GM12892 (cell line): ENCODE measurements around the gene COL26A1.

Experiments
- DNase-seq: peaks from one replicate; pipeline ENCODE4 v3.0.0; 2011; ENCODE audit not compliant: insufficient read length
- FAIRE-seq: peaks from 2 replicates; lab custom pipeline; 2011; peaks lifted over from hg19 to GRCh38; lab: Jason Lieb, UNC
- POLR2A ChIP-seq: IDR thresholded peaks from 2 replicates; pipeline ENCODE4 v1.6.1; 2011; ENCODE audit warnings: low read depth, low read length, control low read depth
- POLR2AphosphoS5 ChIP-seq: IDR thresholded peaks from 2 replicates; pipeline ENCODE4 v1.6.1; 2011; ENCODE audit warnings: low read depth, low read length, control low read depth
- TAF1 ChIP-seq: IDR thresholded peaks from 2 replicates; pipeline ENCODE4 v1.6.1; 2011; ENCODE audit warnings: low read depth, mild to moderate bottlenecking, control low read depth, low read length, borderline replicate concordance

The COL26A1 gene

DNA sequence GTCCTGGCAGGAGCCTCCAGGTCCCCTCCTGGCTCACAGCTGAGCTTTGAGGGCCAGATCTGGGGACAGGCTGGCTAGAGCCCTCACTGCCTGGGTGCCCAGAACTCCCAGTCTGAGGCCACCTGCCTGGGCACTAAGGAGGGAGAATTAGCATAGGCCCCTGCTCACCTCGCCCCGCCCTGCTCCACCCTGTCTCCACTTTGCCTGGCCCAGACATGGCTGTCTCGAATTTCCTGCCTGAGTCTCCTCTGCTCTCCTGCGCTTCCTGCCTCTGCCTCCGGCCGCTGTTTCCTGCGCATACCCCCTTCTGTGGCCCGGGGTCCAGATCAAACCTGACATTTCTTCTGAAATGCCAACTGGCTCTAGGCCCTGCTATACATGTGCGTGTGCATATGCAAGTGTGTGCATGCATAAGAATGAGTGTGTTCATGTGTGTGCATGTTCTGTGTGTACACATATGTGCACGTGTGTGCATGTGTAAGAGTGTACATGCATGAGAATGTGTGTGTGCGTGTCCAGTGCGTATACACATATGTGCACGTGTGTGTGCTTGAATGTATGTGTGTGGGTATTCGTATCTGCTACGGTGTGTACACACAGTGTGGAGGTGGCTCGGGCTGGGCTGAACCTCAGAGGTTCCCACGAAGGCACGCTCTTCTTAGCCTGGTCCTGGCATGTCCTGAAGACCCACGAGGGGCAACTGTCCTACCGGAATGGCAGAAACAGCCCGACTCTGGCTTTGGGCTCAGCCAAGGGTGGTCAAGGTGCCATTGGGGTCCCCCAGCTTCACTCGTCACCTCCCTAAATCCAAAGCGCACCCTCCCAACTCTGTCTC, 201.5 kb downstream of the COL26A1 start:
- TF ChIP-seq POLR2AphosphoS5 (no peak), POLR2A (no peak), TAF1 (no peak)
- DNase-seq (no peak), FAIRE-seq (no peak)

DNA sequence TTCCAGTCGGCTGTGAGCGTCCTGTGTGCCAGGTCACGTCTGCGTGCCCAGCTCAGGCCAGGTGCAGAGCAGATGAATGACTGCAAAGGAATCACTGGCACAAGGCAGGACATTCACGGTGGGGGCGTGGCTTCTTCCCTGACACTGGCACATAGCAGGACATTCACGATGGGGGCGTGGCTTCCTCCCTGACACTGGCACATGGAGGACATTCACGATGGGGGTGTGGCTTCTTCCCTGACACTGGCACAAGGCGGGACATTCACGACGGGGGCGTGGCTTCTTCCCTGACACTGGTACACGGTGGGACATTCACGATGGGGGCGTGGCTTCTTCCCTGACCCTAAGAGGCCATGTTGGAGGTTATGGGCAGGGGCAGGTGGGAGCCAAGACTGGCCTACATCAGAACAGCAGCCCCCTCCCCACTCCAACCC, 202.1 kb downstream of the COL26A1 start:
- DNase-seq (no peak), FAIRE-seq (no peak)
- no peak for TF ChIP-seq POLR2A

DNA sequence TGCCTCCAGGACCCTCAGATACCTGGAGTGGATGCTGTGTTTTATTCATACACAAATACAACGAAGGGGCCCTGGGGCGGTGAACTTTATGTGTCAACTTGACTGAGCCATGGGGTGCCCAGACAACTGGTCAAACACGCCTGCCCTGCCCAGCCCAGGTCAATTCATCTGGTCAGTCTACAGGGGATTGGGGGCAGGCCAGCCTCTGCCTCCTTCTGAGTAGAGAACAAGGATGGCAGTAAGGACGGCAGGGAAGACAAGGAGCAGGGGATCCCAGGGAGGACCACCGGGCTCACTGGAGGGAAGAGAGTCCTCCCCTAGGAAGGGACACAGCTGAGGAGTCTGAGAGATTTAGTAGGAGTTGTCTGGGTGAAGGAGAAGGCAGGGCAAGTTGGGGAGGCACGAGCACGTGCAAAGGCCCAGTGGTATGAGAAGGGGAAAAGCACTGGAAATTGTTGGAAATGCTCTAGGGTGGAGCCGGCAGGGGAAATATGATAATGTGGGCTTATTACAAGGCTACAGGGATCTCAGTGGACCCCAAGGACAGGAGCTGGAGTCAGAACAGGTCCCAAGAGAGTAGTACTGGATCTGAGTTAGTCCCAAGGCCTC, 203.0 kb downstream of the COL26A1 start:
- TF ChIP-seq POLR2A = no peak
- TF ChIP-seq TAF1 = no peak
- TF ChIP-seq POLR2AphosphoS5 = no peak
- DNase-seq (no peak), FAIRE-seq (no peak)

GRCh38 chr7:101567230-101567629, 204.6 kb downstream of the COL26A1 start:
- DNase-seq (no peak), FAIRE-seq (no peak)
- TF ChIP-seq POLR2AphosphoS5 (no peak), TAF1 (no peak), POLR2A (no peak)

DNA sequence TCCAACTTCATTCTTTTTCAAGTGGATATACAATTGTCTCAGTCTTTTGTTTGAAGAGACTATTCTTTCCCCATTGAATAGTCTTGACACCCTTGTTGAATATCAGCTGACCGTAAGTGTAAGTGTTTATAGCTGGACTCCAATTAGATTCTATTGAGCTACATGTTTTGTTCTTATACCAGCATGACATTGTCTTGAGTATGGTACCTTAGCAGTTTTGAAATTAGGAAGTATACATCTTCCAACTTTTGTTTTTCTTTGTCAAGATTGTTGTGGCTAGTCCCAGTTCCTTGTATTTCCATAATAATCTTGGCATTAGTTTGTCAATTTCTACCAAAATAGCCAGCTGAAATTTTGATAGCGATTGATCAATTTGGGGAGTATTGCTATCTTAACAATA, 209.5 kb downstream of the COL26A1 start:
- FAIRE-seq (no peak), DNase-seq (no peak)
- TF ChIP-seq TAF1 (no peak), POLR2AphosphoS5 (no peak), POLR2A (no peak)

GRCh38 chr7:101575168-101575567, 212.5 kb downstream of the COL26A1 start:
- no peak for DNase-seq
- no peak for TF ChIP-seq TAF1
- no peak for TF ChIP-seq POLR2AphosphoS5
- FAIRE-seq = no peak

DNA sequence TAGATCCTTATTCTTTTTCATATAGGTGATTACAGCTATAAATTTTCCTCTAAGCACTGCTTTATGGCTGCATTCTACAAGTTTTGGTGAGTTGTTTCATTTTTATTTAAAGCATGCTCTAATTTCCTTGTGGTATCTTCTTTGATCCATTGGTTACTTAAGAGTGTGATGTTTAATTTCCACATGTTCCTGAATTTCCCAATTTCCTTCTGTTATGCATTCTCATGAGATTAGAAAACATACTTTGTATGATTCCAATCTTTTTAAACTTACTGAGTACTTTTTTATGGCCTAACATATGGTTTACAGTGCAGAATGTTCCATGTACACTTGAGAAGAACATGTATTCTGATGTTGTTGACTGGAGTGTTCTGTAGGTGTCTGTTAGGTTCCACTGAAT, 213.0 kb downstream of the COL26A1 start:
- no peak for FAIRE-seq

DNA sequence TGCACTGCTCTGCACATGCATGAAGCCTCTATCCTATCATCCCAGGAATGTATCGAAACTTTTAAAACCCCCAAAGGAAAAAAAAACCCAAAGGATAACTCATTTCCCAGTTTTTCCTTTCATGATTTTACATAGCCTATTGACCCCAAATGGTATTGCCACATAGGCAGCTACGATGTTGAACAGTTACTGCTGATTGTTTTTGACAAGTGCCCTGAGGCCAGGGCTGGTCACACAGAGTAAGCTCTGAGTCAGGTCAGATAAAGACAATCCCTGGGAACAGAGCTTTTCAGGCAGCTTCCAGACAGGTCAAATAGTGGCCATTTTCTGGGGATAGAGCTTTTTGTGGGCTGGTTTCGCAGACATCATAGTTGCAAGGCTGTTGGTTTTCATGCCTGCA, 214.3 kb downstream of the COL26A1 start:
- FAIRE-seq (no peak), DNase-seq (no peak)

More for the DNA sequence above, 213.0 kb downstream of the COL26A1 start:
- DNase-seq = no peak
- TF ChIP-seq POLR2A (no peak), TAF1 (no peak), POLR2AphosphoS5 (no peak)

GRCh38 chr7:101578552-101578951, 215.9 kb downstream of the COL26A1 start:
- TF ChIP-seq TAF1 (no peak), POLR2AphosphoS5 (no peak), POLR2A (no peak)
- DNase-seq (no peak), FAIRE-seq (no peak)

More for the DNA sequence above, 214.3 kb downstream of the COL26A1 start:
- TF ChIP-seq POLR2A = no peak
- TF ChIP-seq POLR2AphosphoS5 = no peak
- TF ChIP-seq TAF1 = no peak

DNA sequence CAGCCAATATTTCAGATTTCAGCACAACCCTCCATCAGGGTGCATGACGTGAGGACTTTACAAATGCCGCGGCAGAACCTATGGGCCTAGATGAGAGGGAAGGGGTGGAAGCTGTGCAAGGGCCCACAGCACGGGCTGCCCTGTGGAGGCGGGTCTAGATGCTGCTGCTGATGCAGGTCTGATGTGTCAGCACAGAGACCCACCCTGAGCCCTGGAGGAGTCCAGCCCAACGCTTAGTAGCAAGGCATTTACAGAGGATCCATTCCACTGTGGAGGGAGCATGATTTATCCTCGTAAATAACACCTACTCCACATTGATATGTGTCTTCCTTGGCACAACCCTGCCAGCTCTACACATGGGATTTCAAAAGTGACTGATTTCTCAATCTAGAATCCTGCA, 217.9 kb downstream of the COL26A1 start:
- DNase-seq = no peak
- no peak for FAIRE-seq
- no peak for TF ChIP-seq POLR2AphosphoS5
- no peak for TF ChIP-seq POLR2A
- no peak for TF ChIP-seq TAF1

DNA sequence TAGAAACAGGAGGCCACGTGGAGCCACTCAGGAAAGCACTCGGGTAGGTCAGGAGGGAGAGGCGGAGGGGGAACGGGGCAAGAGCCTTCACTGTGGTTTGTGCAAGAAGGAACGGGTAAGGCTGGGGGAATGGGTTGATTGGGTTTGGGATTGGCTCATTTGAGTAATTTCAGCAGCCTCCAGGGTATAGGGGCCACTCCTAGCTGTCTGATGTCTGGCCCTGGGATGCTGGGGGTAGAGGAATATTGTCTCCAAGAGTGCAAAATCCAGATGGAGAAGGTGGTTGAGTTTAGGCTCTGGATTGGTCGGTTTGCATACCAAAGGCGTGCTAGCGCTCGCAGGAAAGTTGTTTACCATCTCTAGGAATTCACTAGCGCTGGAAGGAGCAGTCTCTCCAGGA, 219.2 kb downstream of the COL26A1 start:
- TF ChIP-seq POLR2A (no peak), POLR2AphosphoS5 (no peak), TAF1 (no peak)
- DNase-seq (no peak), FAIRE-seq (no peak)

DNA sequence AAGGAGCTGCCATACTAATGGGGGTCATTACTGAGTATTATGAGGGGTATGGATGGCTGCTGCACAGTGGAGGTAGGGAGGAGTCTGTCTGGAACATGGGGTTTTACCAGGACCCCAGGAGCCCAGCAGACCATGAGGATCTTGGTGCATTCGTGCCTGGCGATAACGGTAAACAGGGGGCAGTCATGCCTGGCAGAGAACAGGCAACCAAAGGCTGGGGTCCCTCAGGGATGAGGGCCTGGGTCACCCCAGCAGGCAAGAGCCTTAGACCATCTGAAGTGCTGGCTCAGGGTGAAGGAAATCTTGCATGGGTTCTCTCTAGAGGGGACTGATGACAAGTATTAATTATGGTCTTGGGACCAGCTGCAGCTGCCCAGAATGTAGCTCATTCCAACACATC, 220.3 kb downstream of the COL26A1 start:
- DNase-seq (no peak), FAIRE-seq (no peak)
- TF ChIP-seq TAF1 = no peak
- TF ChIP-seq POLR2AphosphoS5 = no peak
- no peak for TF ChIP-seq POLR2A
